Neural progenitor cell (in vitro differentiated cells): ENCODE measurements around the gene EXOSC10. TPM values are rescaled to one million over a fixed set of nuclear protein-coding genes. Genes with fewer than 3 reads are reported as not detected.

Experiments
- DNase-seq: peaks from one replicate; pipeline ENCODE4 v3.0.0-alpha.2; 2016; ENCODE audit warnings: low spot score
- H2AFZ ChIP-seq: fragments of 200-600 bp; sonication (generic); replicated peaks from 2 replicates; pipeline ENCODE4 v1.6.1; 2016; ENCODE audit warnings: antibody characterized with exemption
- H3F3A ChIP-seq: fragments of 200-600 bp; sonication (generic); 2 replicates; pipeline ENCODE4 v1.6.1; 2016; ENCODE audit warnings: antibody characterized with exemption, low read depth
- H3K27ac ChIP-seq: fragments of 200-600 bp; sonication (generic); 2 replicates; pipeline ENCODE4 v1.5.1; 2016; ENCODE audit warnings: mild to moderate bottlenecking
- H3K27me3 ChIP-seq: fragments of 200-600 bp; sonication (generic); 2 replicates; pipeline ENCODE4 v1.6.1; 2016; ENCODE audit warnings: mild to moderate bottlenecking, moderate library complexity
- H3K36me3 ChIP-seq: fragments of 200-600 bp; sonication (generic); 2 replicates; pipeline ENCODE4 v1.5.1; 2016
- H3K4me1 ChIP-seq: fragments of 200-600 bp; sonication (generic); 2 replicates; pipeline ENCODE4 v1.6.1; 2016; ENCODE audit warnings: mixed run types
- H3K4me2 ChIP-seq: fragments of 200-600 bp; sonication (generic); 2 replicates; pipeline ENCODE4 v1.6.1; 2016
- H3K4me3 ChIP-seq: fragments of 200-600 bp; sonication (generic); 2 replicates; pipeline ENCODE4 v1.5.1; 2016
- H3K79me2 ChIP-seq: fragments of 200-600 bp; sonication (generic); 2 replicates; pipeline ENCODE4 v1.6.1; 2016; ENCODE audit warnings: low read depth
- H3K9ac ChIP-seq: fragments of 200-600 bp; sonication (generic); 2 replicates; pipeline ENCODE4 v1.6.1; 2016
- H3K9me3 ChIP-seq: fragments of 200-600 bp; sonication (generic); 2 replicates; pipeline ENCODE4 v1.5.1; 2016; ENCODE audit warnings: low read depth
- H4K20me1 ChIP-seq: fragments of 200-600 bp; sonication (generic); 2 replicates; pipeline ENCODE4 v1.6.1; 2016; ENCODE audit warnings: low read depth
- H3K27ac Mint-ChIP-seq: 3 replicates; pipeline ENCODE4 v1.8.0; 2021; ENCODE audit warnings: mixed read lengths
- H3K27me3 Mint-ChIP-seq: 2 replicates; pipeline ENCODE4 v1.8.0; 2022; ENCODE audit warnings: low read depth, mild to moderate bottlenecking, inconsistent platforms, moderate library complexity, mixed read lengths; ENCODE audit not compliant: insufficient read depth
- H3K36me3 Mint-ChIP-seq: 3 replicates; pipeline ENCODE4 v1.8.0; 2021; ENCODE audit warnings: mixed read lengths
- H3K4me1 Mint-ChIP-seq: 3 replicates; pipeline ENCODE4 v1.8.0; 2021; ENCODE audit warnings: mixed read lengths
- H3K4me3 Mint-ChIP-seq: 3 replicates; pipeline ENCODE4 v1.8.0; 2021; ENCODE audit warnings: mild to moderate bottlenecking, moderate library complexity, mixed read lengths
- H3K9me3 Mint-ChIP-seq: 3 replicates; pipeline ENCODE4 v1.8.0; 2020; ENCODE audit warnings: mixed read lengths
- EZH2 ChIP-seq: fragments of 200-600 bp; sonication (generic); IDR thresholded peaks from 2 replicates; pipeline ENCODE4 v1.6.1; 2017; ENCODE audit warnings: antibody characterized with exemption, mild to moderate bottlenecking, moderate library complexity
- EZH2phosphoT487 ChIP-seq: fragments of 200-600 bp; sonication (generic); IDR thresholded peaks from 2 replicates; pipeline ENCODE4 v1.6.1; 2017; ENCODE audit warnings: antibody characterized with exemption
- total RNA-seq: library from RNA; depleted of rRNA; stranded (reverse); fragments of >200 nt; gene quantifications from 2 replicates; pipeline ENCODE4 v1.2.3, GENCODE V29; 2015; ENCODE audit warnings: low replicate concordance
- TF ChIP-seq, protein P1 (sequence below): fragments of 200-600 bp; sonication (generic); IDR thresholded peaks from 2 replicates; pipeline ENCODE4 v1.5.1; 2017; ENCODE audit warnings: antibody characterized with exemption, mild to moderate bottlenecking

Gene EXOSC10
- total RNA-seq, 1 donor from 2014 or later, result 102 TPM

DNA sequence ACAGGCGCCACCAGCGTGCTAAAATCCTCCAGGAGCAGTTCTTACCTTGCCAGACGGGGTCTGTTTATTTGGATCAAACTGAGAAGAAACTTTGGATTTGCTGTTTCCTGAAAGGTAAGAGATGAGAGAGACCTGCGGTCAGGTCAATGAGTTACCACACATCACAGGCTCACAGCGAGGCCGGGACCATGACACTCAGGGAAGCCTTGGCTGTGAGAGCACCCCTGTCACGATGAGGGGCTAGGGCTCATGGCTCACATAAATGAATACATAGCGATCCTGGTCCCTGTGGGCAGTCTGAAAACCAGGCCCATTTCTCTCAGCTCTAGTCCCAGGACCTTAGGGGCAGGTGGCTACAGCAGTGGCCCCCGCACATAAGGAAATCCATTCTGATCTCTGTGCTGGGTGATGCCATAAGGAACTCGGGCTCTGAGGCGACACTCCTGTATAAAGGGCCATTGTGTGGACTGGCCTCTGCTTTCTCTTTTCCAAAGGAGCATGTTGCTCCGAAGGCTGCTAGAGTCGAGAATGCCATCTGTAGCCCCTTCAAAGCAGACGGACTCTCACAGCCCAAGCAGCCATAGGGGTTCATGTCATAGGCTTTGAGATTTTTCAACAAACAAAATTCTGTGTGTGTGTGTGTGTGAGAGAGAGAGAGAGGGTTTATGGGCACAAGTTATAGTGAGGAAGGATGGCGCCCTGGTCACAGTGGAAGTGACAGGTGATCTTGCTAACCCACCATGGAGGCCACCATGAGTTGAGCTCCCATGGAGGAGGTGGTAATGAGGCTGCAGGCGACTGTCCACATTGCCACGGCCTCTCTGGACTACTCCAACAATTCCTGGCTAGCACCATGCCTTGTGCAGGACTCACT, 30.8 kb downstream of the EXOSC10 start:
- Histone ChIP-seq H3K36me3 (peaks cover 9% of the 10 kb centered on the region), H3K9ac (no peak overlapping the region), H2AFZ (no peak overlapping the region), H3K27ac (no peak overlapping the region), H3K4me3 (no peak overlapping the region), H3F3A (peaks cover 15% of the 10 kb centered on the region), H4K20me1 (no peaks in the 10 kb centered on the region), H3K4me2 (no peak overlapping the region), H3K4me1 (no peaks in the 10 kb centered on the region), H3K9me3 (no peaks in the 10 kb centered on the region), H3K79me2 (no peaks in the 10 kb centered on the region), H3K27me3 (no peaks in the 10 kb centered on the region)
- H3K4me3 Mint-ChIP-seq, result no peak overlapping the region
- peaks cover 46% of the 10 kb centered on the region for H3K36me3 Mint-ChIP-seq
- DNase-seq, result no peak
- no peaks in the 10 kb centered on the region for H3K4me1 Mint-ChIP-seq
- H3K9me3 Mint-ChIP-seq, result no peaks in the 10 kb centered on the region
- TF ChIP-seq EZH2phosphoT487 (no peak), EZH2 (no peak)
- TF ChIP-seq, protein P1, sequence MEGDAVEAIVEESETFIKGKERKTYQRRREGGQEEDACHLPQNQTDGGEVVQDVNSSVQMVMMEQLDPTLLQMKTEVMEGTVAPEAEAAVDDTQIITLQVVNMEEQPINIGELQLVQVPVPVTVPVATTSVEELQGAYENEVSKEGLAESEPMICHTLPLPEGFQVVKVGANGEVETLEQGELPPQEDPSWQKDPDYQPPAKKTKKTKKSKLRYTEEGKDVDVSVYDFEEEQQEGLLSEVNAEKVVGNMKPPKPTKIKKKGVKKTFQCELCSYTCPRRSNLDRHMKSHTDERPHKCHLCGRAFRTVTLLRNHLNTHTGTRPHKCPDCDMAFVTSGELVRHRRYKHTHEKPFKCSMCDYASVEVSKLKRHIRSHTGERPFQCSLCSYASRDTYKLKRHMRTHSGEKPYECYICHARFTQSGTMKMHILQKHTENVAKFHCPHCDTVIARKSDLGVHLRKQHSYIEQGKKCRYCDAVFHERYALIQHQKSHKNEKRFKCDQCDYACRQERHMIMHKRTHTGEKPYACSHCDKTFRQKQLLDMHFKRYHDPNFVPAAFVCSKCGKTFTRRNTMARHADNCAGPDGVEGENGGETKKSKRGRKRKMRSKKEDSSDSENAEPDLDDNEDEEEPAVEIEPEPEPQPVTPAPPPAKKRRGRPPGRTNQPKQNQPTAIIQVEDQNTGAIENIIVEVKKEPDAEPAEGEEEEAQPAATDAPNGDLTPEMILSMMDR, result no peak
- no peak overlapping the region for H3K27ac Mint-ChIP-seq
- no peaks in the 10 kb centered on the region for H3K27me3 Mint-ChIP-seq

DNA sequence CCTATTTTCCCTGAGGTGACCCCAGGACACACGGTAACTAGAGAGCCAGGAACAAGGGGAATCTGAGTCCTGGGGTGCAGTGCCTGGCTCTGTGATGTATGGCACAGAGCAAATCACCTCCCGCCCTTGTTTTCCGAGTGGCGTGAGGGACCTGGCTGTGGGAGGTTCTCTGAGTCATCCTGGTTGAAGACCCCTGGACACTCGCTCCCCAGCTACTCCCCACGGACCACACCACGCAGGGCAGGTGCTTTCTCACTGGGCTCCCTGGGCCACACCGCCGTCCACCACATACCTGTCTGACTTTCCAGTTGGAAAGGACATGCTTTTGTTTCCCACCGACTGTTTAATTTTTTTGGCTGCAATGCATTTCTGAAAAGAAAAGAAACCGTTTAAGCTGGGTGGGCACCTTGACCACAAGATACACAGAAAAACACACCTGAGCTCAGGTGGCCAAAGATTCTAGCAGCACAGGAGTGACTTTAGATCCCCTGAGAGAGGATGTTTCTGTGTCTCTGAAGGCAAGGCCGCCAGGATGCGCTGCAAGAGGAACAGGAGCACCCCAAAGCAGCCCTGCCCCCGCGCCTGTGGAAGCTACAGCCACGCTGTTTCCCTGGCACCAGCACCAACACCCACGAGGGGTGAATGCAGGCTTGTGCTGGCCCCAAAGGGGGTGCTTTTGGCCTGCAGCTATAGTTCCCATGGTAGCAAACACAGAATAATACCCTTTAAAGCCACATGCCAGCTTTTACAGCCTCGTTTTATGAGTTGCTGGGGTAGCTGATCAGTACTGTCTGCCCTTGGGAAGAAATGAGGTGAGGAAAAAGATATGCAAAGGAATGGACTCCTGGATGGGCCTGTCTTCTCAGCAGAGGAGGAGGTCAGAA, 31.7 kb downstream of the EXOSC10 start:
- no peaks in the 10 kb centered on the region for H4K20me1 ChIP-seq
- Mint-ChIP-seq H3K27me3 (no peaks in the 10 kb centered on the region), H3K4me3 (no peak overlapping the region), H3K36me3 (peaks cover 45% of the 10 kb centered on the region), H3K4me1 (no peaks in the 10 kb centered on the region), H3K27ac (no peak overlapping the region), H3K9me3 (no peaks in the 10 kb centered on the region)
- no peak overlapping the region for H2AFZ ChIP-seq
- no peak overlapping the region for H3K9ac ChIP-seq
- no peak for DNase-seq
- no peaks in the 10 kb centered on the region for H3K4me1 ChIP-seq
- no peak overlapping the region for H3K4me2 ChIP-seq
- H3K9me3 ChIP-seq, result no peaks in the 10 kb centered on the region
- no peak overlapping the region for H3K4me3 ChIP-seq
- no peaks in the 10 kb centered on the region for H3K27me3 ChIP-seq
- H3F3A ChIP-seq, result peaks cover 15% of the 10 kb centered on the region
- H3K79me2 ChIP-seq, result no peaks in the 10 kb centered on the region
- no peak overlapping the region for H3K27ac ChIP-seq
- peaks cover 9% of the 10 kb centered on the region for H3K36me3 ChIP-seq
- TF ChIP-seq EZH2phosphoT487 (no peak), EZH2 (no peak)
- TF ChIP-seq, protein P1, result no peak

DNA sequence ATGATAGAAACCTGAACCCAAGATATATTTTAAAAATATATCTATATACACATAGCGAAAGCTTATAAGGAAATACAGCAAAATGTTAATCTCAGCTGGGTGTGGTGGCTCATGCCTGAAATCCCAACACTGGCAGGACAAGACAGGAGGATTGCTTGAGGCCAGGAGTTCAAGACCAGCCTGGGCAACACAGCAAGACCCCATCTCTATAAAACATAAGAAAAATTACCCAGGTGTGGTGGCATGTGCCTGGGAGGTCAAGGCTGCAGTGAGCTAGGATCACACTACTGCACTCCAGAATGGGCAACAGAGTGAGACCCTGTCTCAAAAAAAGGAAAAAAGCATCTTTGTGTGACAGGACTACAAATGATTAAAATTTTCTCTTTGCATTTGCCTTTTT, 33.9 kb downstream of the EXOSC10 start:
- Mint-ChIP-seq H3K4me1 (peaks cover 9% of the 10 kb centered on the region), H3K4me3 (no peak overlapping the region), H3K36me3 (peaks cover 37% of the 10 kb centered on the region), H3K9me3 (no peaks in the 10 kb centered on the region), H3K27ac (no peak overlapping the region), H3K27me3 (peaks cover 2% of the 10 kb centered on the region)
- Histone ChIP-seq H3K27me3 (no peaks in the 10 kb centered on the region), H3K4me1 (peaks cover 4% of the 10 kb centered on the region), H2AFZ (no peak overlapping the region), H3K4me3 (no peak overlapping the region), H3K27ac (no peak overlapping the region), H3K4me2 (no peak overlapping the region), H3K79me2 (peaks cover 10% of the 10 kb centered on the region), H3F3A (peaks cover 29% of the 10 kb centered on the region), H3K36me3 (peaks cover 9% of the 10 kb centered on the region), H4K20me1 (no peaks in the 10 kb centered on the region), H3K9me3 (no peaks in the 10 kb centered on the region), H3K9ac (no peak overlapping the region)
- no peak for DNase-seq
- TF ChIP-seq, protein P1, result no peak
- TF ChIP-seq EZH2 (no peak), EZH2phosphoT487 (no peak)
